NCI-H2029 (cell line): ENCODE results near the gene HOXA3.
A peak's percentile ranks its signal among the peaks of the same experiment; 100 is the strongest.

Experiments used
- DNase-seq: peaks from one replicate; lab custom pipeline; 2025; lab: John Stamatoyannopoulos, UW

Gene HOXA3

DNA sequence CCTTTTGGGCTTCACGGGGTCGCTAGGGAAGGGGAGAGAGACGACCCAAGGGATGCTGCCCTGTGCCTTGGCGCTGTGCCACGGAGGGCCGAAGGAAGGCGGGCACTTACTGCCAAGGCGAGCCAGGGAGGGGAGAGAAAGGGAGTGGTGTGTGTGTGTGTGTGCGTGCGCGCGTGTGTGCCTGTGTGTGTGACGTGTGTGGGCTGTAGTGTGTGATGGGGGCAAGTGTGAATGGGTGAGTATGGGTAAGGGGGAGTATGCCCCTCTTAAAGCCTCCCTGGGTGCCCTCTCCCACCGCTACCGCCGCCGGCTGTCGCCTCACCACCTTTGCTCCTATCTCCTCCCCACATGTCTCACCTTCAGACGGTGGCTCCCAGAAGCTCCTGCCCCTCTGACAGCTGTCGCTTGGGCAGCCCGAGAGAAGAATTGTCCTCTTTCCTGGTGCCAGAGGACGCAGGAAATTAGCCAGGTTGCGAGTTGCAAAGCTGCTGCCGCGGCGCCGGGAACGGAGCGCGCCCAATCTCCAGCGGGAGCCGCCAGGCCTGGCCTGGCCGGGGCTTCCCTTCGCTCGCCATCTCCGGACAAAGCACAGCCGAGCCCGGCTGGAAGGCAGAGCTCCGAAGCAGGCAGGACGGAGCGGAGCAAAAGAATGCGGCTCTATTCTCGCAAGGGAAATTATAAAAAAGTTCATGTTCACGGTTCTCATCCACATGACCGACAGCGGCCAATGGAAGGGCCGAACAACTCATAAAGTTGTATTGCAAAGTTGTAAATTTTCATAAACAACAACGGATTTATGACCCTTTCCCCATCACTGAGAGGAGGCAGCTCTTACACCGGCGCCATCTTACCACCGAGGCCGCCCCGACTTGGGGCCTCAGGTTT, at the start of gene HOXA3:
Gene HOXA3, minus strand, starts transcription at position 653 of the 885 bp plus-strand sequence. CDS start 41,943 bp downstream, outside the sequence.
- DNase-seq, result no peak

DNA sequence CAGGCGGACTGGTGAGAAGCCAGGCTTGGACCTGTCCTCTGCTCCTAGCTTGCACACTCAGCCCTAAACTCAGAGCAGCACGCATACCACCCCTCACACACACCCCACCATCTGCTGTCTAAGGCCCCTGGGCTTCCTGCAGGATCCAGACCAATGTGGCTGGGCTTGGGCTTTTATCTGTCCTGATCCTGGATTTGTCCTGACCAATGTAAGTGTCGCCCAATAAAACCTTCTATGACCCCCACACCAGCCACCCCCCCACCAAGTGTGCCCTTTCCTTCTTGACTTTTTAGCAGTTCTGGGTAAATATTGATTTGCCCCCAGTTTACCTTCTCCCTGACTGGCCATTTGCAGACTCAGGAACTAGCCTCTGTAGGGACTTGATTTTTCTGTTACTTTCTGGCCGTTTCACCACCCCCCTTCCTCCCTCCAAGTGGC, 49.2 kb upstream of the HOXA3 start:
- no peak for DNase-seq

DNA sequence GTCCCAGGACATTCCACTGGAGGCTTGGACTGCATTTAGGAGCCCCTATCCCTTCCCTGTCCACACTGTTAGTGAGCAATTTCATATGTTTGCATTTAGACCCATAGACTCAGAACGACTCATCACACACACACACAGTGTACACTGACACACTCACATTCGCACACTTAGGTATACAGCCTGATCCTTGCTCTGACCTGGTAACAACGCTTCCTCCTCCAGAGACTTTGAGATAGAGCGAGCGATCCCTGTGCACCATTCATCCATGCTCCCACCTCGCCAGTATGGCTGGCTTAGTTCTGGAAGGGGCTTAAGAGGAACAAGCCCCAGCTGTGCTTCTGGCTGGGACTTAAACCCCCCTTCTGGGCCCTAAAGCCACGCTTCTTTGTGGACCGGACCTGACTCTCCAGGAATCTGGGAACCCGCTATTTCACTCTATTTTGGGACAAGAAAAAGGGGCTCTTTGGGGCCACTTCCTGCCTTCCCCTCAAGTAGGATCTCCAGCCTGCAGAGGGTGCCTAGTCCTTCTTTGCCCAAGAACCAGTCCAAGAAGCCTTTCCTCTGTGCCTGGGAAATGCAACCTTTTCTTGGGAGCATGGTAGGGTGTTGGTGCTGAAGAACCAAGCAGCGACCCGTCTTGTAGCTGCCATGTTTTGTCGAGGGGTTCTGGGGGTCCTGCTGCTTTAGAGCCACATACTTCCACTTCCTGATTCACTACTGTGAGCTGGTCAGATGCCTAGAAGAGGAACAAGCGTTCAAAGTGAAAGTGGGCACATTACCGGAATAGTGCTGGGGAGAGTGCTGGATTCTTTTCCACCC, 48.6 kb upstream of the HOXA3 start:
- DNase-seq, result no peak

DNA sequence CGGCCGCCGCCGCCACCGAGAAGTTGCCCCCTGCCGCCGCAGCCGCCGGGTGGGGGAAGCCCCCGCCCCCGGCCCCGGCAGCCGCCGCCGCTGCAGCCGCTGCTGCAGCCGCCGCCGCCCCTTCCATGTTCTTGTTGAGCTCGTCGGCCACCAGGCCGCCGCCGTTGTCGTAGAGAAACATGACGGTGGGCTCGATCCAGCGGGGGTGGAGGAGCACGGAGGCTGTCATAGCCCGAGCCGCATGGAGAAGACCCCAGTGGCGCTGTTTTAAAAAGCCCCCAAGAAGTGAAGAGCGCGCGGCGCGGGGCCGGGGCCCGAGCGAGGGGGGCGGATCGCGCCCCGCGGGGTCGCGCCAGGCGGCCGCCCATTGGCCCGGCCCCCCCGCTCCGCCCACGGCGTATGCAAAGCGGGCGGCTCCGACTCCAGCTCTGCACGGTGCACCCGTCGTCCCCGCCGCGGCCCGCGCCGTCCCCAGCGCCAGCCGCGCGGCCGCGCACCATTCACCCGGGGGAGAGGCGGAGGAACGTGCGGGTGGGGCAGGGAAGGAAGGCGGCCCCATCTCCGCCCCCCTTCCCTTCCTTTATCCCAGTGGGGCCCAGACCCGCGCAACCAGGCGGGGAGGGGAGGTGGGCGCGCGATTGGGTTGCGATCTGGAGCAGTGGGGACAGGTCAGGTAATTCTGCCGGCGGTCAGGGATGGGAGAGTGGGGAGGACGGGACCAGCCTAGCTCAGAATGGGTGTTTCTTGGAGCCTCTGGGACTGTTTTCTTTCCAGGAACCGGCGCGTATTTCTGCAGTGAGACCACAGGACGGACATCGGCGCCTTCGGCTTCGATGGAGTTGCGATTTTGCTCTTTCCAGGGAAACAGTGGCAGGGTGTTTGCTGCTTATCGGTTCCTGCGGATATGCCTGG, 47.7 kb upstream of the HOXA3 start, which contains the start of gene HOXA13:
Gene HOXA13, minus strand, starts transcription at position 243 of the 912 bp plus-strand sequence. Its CDS starts 14 bp downstream, at position 229.
- DNase-seq, result peak; percentile 25

DNA sequence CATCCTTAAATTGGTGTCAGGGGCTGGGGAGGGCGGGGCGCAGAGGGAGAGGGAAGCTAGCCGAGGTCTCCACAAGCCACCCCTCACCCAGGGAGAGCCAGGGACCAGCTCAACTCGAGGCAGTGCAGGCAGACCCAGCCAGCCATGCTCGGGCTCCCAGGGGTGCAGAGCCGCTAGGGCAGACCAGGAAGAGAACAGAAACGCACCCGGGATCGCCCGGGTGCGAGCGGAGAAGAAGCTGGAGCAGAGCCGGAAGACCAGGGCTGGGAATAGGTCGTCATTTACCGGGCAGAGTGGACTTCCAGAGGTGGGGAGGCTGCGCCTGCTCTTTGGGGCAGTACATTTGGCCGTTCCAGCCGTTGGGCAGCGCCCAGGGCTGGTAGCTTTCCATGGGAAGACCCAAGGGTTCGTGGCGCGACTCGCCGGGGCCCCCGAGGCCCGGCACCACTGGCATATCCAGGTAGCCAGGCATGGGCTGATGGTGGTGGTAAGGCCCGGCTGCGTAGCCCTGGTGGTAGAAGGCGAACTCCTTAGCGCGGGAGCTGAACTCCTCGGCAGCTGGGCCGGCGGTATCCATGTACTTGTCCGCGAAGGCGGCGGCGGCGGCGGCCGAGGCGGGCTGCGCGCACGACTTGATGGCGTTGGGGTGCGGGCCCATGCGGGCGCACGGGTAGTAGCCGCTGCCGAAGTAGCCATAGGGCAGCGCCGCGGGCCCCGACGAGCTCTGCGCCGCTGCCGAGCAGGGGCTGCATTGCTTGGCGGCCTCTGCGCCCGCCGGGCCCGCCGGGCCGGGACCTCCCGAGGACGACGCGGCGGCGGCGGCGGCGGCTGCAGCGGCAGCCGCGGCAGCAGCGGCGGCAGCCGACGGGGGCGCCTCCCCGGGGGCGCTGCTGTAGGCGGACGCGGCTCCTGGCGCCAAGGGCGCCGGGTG, 46.8 kb upstream of the HOXA3 start:
- no peak for DNase-seq

DNA sequence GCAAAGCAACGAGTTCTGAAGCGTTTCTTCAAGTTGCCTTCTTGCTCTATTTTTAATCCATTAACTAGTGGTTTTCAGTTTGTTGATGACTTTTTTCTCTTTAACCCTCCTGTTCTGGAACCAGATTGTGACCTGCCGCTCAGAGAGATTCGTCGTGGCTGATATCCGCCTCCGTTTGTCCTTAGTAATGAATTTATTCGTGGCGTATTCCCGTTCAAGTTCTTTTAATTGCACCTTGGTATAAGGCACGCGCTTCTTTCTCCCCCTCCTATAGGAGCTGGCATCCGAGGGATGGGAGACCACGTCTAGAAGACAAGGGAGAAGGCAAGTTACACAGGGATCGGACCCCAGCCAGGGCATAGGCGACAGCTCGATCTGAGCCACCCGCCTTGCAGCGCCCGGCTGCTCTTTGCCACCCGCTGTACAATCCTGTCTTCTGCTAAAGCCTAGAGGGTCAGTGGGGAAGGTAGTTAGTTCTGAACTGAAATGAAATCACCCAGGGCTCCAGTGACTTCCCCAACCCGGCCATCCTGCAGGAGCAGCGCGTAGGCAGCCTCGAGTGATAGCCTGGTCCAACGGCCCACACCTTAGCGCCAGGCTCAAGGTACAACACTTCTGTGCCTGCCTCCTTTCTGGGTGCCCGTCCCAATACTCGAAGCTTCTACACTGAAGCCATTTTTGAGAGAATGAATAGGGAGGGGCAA, 45.9 kb upstream of the HOXA3 start:
- no peak for DNase-seq

DNA sequence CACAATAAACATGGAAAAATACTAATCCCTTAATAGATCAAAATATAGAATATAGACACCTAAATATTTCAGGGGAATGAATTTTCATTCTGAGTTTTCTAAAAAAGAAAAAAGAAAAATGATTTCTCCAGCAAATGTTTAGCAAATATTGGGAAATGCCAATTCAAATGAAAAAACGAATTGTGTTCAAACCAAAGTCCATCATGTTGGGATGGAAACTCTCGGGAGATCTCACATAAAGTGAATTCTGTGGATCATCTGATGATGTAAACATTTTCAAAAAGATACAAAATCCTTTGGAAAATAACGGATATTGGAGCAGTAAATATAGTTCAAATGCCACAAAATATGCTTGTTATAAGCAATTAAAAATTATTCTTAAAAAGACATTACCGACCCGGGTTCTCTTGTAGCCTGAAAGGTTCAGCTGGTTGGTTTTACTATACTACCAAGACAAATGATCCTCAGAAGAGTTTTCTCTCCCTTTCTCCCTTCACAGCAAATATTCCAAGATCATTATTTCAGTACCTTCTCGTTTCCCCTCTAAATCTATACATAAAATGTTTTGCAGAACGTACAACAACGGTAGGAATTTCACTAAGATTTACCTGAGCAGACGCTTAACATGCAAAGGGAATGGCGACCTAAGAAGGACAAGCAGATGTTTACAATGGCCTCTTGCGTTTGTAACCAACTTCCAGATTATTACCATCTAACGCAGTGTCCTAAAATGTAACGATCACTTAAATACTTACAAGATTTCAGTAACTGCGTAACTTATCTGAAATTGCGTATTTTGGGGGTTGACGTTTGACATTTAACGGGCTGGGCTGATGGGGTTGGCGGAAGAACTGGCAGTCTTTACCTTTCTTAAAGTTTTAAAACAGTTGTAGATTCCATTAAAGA, 45.0 kb upstream of the HOXA3 start:
- no peak for DNase-seq

DNA sequence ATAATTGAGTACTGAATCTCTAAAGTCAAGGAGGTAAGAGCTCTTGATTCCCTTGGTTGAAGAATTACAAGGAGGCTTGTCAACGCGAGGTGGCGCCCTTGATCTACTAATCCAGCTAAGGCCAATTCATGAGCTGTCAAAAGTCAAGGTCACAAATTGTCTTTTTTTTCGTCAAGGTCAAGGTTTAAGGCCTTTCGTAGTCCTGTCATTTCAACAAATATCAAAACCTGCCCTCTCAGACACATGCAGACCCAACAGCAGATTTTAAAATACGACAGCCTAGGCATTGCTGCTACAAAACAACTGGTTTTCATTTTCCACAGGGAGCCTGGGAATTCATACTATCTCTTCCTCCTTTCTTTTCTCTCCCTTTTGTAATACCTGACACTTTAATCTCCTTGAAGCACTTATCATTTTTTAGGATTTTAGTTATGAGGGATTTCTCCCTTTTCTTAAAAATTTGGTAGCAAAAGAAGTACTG, 43.9 kb upstream of the HOXA3 start:
- DNase-seq, result peak; percentile 53

DNA sequence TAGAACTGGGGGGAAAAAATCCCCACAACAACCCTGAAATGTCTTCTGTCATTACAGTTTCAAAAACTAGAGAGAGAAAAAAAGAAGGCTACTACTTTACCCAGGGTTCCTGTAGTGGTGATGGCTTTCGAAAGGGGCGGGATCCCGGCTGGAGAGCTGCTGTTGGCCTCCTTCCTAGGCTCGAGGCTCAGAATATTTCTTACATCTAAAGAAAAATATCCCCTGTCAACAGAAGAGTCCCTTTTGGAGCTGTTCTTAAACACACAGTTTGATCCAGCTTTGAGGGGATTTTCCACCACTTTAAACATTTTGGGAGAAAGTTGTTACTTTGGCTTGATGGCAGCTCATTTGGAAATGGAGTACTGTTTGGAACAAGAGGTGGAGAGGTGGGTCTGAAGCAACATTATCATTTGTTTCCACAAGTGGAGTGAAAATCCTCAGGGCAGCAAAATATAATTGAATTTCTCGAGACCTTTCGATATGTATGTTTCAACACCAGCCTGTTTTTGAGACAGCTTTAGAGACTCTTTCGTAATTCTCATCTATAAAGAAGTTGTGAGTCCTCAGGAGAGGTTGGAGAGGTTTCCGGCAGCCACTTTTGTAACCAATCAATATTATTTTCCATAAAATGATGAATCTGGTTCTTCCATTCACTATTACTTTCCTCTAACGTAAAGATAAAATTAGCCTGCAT, 42.5 kb upstream of the HOXA3 start:
- DNase-seq, result no peak

DNA sequence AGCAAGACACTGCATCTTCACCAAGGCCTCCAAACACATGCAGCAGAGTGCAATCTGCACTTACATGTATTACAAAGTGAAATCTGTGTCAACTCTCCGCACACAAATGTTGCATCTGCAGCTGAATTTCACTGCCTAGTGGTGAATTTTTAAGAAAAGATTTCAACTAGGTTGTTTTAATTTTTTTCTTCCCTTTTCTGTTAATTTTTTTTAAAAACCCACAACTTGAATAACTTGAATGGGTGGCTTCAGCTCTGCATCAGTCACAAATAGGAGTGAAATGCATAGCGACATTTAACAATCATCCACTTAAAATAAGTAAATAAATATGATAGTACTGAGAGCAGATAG, 41.6 kb upstream of the HOXA3 start:
- DNase-seq, result no peak

DNA sequence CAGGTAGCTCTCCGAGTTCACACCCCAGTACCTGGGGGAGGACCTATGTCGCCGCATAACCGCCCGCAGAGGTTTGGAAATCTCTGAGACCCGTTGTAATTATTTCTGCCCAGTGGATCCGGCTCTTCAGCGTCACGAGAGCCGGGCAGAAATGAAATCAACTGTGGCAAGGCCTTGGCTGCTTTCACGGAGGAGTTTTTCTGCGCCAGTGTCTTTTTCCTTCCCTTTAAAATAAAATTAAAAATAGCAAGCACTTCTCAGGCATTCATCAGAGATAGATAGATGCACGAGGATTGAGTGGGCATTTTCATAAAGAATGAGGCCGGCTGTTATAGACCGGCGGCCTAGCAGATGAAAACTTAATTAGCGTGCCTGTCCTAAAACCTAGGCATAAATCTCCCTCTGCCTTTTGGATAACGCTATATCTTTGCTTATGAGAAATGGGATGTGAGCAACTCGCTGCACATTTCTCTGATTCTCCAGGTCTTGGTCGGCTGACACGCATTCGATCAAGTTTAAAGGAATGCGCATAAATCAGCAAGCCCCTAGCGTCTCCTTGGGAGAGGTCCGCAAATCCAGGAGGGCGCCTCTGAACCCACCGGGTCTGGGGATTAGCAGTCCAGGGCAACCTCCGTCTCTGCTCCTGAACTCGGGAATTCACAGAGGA, 41.1 kb upstream of the HOXA3 start:
- no peak for DNase-seq

DNA sequence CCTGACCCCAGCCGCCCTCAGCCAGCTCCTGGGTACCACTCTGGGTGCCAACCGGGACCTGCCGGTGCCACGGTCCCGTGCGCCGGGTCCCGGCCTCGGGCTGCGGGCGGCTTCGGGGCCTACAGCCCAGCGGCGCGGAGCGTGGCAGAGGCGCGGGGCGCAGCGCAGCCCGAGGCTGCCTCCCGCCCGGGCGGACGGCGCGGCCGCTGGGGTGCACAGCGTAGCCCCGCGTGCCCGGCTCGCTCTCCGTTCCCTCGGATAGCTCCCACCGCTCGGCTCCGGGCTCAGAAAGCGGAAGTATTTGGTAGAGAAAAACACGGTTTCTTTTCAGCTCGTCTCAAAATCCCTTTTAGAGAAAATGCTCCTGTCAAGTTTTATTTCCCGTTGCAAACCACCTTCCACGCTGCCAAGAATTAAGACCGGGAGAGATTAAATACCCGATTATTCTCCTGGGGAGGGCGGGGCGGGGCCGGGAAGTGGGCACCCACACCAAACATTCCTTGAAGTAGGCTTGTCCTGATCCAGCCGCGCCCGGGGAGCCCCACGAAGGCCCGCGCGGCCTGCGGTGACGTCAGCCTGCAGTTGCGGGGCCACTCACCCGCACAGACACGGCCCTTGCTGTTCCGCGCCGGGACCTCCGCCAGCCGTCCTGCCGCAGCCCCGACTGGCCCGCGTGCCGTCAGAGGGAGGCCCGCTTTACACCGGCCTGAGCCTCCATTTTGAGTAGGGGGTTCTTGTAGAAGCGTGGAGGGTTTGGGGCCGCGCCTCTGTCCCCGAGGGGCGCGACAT, 40.4 kb upstream of the HOXA3 start:
- no peak for DNase-seq

DNA sequence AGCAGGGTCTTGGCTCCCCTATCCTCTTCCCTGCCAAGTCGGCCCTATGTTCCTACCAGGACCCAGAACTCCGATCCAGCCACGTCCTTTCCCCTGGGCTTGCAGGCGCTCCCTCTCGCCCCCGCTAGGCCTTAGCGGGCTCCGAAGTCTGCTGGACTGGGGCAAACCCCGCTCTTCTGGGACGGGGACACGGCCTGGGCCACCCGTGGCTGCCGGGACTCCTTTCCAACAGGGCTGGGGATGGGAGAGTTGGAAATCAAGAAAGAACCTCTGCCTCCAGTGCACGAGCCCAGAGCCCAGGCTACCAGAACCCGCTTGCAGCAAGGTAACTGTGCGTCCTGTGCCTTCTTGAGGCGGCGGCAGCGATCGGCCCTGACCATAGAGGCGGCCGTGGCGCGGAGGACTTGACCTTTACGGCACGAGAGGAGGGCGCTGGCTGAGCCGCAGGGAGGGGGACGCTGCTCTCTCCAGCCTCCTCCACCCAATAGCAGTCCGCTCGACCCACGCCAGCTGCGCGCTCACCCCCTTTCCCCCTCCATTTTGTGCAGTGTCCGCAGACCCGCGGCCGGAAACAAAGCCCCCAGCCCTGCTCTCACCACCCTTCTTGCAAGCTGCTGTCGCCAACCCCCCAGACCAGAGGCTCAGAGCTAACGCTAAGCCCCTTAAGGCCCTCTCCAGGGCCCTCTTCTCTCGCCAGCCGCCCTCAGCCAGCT, 39.6 kb upstream of the HOXA3 start:
- no peak for DNase-seq

DNA sequence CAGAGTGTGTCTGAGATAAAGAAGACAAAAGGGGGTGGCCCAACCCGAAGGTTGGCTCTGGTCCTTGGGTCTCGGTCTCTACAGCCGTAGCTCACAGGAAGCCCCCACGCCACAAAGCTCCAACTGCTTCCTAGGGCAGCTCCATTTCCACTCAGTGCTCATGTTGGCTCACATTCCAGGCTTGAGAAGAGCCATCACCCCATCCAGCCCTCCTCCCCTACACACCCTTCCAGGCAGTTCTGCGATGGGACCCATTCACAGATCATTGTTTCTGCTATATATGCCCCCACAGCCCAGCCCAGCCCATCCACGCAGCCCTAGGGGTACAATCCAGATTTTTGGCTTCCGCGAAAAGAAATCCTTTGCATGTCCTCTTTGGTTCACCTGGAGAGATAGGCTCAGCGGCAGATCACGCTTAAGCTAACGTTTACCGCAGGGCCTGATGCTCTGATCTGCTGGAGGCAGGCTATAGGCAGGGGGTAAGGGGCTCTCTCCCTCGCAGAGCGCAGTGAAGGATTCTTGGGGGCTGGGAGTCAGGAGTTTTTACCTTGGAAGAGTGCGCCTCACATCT, 38.9 kb upstream of the HOXA3 start:
- DNase-seq, result no peak

DNA sequence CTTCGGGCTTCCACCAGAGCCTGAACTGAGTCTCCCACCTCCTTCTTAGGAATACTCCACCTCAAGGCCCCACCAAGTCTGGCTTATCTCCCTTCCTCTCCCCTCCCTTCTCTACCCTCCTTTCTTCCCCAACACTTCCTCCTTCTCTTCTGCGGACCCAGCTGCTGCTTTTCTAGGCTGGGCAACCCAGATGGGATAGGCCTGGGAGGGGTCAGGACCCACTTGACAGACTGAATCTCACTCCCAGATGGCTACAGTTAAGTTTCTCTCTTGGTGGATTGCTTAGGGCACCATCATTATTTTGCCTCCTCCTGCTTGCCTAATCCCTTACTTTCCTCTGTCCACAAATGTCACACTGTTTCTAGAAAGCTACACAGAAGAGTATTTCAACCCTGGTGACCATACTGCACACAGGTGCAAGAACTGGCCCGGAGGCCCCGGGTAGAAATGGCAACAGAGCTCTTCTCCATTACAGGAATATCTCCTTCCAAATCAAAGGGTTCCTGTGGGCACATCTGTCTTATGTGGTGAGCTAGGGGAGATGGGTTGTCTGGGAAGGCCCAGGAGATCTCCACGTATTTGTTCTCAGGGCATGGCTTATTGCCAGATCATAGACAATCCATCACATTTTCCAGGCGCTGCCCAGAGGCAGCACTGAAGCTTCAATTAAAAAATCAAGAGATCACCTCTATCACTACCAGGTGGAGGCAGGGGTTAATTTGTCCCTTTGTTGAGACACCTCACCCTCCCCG, 37.8 kb upstream of the HOXA3 start:
- no peak for DNase-seq
